Measurements from ENCODE around the gene DNASE2.
"Not testable (repeated sequence)": the region's sequence is repeated elsewhere in the genome, so short reads cannot be mapped to it uniquely, and the experiment has no call there.

GRCh38 chr19:12915860-12916259 is 34.6 kb upstream of the DNASE2 start:
- TF ChIP-seq CTCF (conservative IDR thresholded peaks at IDR 0.05); ZFX (IDR thresholded peaks at IDR 0.05): not testable (repeated sequence)
